GM18520 (cell line): ENCODE measurements around the gene ARMC2.
"Not testable (repeated sequence)": the region's sequence is repeated elsewhere in the genome, so short reads cannot be mapped to it uniquely, and the experiment has no call there.

Source experiments
- ATAC-seq: cut with Tn5 transposase; IDR thresholded peaks from one replicate; pipeline ENCODE4 v1.9.1; 2021; ENCODE audit not compliant: unreplicated experiment

The ARMC2 gene

DNA sequence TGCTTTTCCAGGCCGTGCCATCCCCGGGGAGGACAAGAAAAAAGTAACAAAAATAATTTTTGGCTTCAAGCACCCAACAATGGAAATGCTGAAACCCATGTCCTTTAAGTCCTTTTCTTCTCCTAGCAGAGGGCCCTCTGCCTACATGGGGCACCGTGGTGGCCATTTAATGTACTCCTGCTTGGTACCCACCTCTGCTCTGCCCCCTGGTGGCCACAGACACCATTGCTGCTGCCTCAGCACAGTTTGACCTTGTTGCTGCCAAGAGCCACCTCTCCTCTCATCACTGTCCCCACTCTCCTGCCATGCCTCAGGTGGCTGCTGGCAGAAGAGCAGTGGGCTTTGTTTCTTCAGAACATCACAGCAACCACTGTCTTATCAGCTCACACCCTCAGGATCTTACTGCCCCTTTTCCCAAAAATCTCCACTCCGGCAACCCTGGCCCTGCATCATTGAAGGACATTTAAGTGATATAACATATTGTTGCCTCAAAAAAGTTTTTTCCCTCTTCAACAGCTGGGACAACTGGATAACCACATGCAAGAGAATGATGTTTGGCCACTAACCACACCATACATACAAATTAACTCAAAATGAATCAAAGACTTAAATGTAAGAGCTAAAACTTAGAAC lies 12.9 kb upstream of the ARMC2 start:
- peak; percentile 46 for ATAC-seq

DNA sequence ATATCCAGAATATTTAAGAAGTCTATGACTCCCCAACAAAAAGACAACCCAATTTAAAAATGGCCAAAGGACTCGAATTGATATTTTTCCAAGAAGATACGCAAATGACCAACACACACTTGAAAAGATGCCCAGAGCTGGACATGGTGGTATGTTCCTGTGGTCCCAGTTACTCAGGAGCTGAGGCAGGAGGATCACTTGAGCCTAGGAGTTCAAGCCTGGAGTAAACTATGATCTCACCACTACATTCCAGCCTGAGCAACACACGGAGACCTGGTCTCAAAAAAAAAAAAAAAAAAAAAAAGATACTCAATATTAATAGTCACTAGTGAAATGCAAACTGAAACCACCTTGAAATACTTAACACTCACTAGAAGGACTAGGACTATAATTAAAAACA lies 12.2 kb upstream of the ARMC2 start:
- no peak for ATAC-seq

DNA sequence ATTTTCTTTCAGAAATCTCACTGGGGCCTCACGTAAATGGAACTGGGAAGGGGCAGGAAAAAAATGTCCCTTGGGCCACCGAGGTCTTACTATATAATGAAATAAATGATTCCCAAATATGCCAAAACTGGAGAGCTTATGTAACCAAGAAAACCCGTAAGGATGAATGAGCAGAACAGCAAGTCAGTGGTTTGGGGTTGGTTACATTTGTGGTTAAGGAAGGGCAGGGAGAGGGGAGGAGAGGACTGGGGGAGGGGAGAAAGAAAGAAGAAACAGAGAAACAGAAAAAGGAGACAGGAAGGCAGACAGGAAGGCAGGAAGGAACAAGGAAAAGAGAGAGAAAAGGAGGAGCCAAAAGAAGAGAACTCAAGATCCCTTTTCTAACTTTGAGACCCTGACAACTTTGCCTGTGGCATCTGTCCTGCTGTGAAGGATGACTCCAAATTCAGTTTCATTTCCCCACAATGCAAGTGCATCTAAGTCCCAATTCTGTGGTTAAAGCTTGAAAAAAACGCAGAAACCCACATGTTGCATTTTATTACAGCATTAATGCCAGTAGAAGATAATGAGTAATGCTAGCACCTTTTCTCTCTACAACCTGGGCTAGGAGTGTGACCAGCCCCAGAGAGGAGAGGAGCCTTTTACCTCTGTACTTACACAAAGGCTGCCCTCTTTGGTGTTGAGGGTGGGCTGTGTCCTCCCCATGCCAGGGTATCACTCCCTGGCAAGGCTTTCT lies 10.8 kb upstream of the ARMC2 start:
- ATAC-seq = no peak

DNA sequence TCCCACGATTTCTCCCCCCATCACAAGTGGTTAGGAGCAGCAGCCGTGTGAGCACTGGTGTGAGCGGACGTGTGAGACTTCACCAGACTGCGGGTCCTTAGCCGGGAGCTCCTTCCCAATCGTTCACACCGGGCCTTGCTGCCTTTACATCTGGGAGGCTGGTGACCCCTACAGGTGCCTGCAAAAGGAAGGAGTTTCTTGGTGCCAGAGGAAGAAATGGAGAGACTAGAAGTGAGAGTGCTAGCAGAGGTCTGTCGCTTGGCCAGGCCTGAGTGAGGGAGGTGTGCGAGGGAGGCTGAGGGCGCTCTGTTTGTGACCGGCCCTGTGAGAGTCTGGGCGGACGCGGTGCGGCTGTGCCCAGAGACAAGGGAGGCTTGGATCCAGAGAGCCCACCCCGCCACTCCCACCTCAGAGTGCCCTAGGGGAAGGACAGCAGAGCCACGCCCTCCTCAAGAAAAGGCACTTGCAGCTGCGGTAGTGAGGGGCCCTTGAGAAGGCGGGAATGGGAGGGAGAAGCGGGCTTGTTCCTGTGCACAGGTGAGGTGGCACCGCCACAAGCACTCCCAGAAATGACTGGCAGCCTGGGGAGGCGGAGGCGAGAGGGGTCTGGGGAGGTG lies 10.0 kb upstream of the ARMC2 start:
- ATAC-seq = no peak

DNA sequence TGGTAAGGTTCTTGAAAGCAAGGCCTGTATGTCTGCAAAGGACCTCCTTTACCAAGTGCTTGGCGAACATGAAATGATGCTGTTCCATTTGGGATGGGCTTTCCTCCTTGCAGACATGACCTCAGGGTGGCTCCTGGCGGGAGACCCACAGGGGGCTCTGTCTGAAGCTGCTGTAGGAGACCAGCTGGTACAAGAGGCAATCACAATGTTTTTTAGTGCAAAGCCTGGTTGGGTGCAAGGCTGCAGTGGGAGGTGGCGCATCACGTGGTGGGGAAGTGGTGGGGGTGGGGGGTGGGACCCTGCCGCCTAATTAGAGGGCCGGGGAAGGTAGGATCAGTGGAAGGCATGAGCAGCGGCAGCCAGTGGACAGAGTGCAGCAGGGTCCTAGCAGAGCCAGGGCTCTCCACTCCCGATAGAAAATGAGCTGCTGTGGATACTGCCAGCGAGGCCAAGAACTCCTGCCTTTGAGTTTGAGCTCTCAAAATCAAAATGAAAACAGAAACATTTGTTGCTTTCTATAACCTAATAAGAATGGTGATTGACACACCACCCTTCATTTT lies 9.1 kb upstream of the ARMC2 start:
- no peak for ATAC-seq

DNA sequence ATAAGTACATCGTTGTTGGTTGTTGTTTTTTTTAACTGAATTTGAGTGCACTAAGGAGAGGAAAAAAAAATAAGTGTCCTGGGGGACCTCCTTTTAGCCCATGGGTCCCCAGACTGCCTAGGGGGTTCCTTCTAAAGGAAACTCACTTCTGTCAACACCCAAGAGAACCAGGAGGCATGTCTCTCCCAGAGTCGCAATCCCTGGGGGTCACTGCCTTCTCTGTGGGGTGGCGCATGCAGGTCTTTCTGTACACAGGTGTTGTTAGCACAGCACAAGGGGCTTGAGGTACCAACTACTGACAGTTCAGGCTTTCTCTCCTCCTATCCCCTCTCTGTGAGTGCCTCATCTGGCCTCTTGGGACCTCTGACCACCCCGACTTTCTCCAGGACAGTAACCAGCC lies 7.3 kb upstream of the ARMC2 start:
- no peak for ATAC-seq

DNA sequence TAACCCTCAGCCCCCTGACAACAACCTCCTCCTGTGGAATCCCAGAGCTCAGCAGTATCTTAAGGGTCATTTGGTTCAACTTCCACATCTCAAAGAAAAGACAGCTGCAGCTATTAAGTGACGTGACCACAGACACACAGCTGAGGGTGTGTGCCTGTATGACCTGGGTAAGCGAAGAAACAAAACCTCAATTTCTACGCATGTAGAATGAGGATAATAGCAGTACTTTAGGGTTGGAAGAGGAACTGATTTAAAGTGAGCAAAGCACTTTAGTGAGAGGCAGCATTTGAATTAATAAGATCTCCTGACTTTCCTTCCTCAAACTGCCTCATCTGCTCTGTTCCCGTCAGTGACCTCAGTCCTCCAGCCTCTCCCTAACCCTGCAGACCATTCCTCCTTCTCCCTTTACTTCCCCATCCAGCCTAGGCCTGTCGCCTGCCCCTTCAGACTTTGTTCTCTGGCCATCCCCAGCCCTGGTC lies 6.8 kb upstream of the ARMC2 start:
- no peak for ATAC-seq

DNA sequence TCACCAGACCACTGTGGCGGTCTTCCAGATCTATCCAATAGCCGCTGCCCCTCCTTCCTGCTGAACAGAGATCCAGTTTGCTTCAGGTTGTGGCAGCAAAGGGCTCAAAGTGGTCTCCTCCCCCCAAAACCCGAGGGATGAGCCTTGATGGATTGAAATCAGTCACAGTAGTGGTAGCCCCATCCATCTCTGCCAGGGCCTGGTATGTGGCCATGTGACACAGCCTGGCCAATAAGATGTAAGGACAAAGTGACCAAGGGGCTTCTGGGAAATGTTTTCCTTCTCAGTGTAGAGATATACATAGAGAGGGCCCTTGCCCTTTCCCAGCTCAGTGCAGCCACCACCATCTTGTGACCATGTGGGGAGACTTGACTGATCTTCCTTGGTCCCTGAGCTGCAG lies 4.1 kb upstream of the ARMC2 start:
- ATAC-seq = no peak

DNA sequence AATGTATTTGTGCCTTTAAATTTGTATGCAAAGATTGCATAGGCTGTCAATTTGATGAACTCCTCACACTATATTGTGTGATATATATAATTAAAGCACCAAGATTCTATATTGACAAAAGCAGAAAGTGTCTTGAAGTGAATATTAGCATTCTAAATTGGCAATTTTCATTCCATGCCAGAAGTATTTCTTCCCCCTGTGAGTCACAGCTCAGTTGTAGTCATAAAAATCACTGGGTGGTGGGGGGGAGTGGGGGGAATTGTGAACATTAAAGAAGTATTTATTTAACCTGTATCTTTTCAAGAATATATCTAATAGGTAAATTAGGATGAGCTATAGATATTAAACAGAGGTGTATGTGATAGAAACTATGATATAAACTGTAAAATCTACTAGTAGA lies 3.1 kb upstream of the ARMC2 start:
- ATAC-seq = no peak

DNA sequence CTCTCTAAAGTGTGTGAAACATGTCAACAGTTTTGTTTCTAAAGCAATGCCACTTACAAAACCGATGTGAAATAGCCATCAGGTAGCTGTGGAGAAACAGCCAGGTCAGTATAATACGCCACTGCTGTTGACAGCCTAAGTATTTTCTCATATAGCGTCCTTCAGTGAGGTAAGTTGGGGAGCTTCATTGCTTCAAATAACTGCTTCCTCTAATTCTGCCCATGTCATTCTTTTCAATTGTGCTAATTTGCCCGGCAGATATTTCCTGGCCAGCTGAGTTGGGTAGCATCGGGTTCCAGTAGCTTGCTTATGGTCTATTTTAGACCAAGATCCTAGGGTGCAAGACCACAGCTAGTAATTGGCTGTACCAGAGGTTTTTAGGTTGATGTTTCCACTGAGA lies 2.1 kb upstream of the ARMC2 start:
- no peak for ATAC-seq

DNA sequence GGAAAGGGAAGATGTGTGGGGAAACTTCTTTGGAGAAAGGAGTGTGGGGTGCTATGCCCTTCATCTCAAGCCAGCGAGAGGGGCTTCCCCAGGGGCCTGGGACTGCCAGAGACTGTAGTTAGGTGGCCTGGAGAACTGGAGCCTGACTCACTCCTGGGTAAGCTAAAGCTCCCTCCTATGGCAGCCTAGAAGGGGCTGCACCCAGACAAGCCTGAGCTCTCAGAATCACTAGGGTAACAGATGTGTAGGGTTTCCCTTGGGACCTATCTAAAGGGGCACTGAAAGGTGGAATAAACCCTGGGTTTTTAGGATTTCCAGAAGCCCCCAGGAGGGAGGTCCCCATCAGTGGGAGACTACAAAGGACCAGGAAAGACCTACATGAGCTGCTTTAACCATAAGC lies 1.6 kb upstream of the ARMC2 start:
- no peak for ATAC-seq

DNA sequence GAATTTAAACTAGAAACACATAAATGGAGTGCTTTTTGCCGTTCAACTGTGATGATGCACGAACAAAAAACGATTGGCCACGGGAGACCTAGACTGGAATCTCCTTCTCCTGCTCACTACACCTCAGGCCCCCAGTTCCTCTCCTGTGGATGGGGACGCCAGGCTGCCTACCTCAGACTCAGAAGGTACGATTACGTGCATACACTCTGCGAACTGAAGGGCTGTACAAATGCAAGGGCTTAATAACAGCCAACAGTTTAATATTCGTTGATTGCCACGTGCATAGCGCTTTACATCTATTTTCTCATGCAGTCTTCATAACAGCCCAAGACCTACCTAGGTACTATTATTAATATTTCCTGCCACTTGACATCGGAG lies 495 bp upstream of the ARMC2 start:
- ATAC-seq = no peak

DNA sequence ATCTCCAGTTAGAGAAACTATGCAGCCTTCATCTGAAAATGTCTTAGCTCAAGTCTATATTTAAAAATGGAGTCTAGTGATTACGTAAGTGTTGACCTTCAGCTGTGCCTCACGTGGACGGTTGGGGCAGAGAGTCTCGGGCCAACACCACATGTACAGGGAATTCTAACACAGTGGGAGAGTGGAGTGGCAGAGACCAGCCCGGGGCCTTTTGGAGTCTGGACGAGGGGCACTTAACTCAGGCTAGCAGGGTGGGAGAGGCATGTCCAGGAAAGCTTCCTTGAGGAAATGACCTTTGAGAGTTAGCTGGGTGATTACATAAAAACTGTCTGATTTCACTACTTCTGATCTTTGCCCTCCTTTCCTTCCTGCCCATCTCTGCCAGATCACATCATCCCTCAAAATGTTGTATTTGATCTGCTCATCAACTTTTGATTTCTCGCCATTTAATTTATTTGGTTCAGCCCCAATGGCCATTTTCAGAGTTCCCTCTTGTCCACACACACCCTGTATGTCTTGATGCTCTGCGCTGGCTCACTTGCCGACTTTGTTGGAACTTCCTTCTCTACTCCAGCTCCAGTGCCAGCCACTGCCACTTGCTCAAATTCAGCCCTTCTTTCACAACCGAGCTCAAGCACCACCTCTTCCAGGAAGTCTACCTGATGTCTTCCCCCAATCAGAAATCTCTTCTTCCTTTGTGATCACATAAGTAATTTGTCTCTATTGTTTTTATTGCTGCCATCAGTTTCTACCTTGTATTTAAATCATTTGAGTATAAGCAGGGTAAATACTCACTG lies 2.6 kb downstream of the ARMC2 start:
- ATAC-seq = no peak

DNA sequence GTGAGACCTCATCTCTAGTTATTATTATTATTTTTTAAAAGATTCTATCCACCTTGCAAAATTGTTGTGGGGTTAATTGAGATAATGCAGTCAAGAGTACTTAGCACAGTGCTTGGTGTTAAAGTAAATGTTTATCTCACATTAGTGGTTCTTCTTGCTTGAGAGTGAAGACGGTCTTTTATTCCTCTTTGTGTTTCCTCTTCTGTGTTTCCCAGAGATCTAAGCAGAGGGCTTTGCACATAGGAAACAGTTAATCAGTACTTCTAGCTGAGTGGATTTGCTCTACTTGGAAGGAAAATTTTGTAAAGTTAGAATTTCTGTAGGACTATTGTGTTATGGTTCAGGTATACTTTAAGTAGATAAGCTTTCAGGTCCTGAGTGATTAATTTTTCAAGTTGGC lies 3.5 kb downstream of the ARMC2 start:
- ATAC-seq = no peak

DNA sequence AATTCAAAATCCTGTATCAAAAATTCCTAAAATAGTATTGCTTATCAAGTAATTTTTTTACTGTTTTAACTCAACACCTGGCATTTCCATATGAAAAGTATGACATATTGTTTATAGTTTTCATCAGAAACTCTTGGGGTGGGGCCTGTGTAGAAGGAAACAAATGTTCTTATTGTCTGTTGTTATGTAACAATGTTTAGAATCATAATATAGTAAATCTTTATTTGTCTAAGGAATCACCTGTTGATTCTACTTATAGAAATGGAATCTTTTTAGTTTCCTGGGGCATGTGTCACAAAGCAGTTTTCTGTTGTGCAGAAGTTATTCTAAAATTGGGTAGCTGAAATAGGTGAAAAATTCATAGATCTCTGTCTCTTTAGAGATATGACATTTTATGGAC lies 4.9 kb downstream of the ARMC2 start:
- ATAC-seq = no peak

DNA sequence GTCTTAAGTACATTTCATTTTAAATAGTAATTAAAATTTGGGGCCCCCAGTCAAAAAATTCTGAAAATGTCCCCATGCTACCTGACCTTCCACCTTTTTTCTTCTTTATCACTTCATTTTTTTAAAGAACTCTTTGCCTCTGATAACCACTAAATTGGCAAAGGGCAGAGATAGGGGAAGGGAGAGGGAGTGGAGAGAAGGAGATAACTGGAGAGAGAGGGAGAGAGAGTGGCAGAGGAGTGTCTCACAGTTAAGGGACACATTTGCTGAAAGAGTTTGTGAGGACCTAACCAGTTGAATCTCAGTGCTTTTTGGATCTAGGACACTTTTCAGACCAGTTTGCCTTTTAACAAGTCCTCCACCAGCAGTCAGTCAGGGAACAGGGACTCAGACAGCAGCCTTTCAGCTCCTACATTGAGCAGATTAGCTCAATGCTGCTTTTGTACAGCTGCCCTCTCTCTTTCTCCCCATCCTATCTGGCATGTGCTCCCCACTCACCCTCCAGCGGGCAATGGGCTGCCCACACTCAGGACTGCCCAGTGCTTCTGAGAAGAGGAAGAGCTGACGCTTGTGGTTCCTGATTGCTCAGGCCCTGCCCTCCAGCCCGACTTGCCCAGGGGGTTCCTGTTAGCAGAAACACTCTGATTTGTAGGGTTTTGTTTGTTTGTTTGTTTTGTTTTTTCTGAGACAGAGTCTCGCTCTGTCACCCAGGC lies 14.4 kb downstream of the ARMC2 start:
- no peak for ATAC-seq

DNA sequence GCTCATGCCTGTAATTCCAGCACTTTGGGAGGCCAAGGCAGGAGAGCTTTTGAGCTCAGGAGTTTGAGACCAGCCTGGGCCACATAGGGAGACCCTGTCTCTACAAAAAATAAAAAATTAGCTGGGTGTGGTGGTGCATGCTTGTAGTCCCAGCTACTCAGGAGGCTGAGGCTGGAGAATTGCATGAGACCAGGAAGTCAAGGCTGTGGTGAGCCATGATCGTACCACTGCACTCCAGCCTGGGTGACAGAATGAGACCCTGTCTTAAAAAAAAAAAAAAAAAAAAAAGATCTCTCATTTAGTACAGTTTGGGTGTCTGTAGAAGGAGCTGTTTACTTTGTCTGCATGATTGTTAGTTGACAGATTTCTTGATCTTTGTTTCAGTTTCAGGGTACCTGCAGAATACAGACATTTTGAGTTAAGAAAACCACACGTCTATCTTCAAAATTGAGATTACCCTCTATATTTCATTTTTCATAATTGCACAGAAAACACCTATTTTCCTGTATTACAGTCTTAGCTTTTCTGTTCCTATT lies 17.6 kb downstream of the ARMC2 start:
- not testable (repeated sequence) for ATAC-seq

DNA sequence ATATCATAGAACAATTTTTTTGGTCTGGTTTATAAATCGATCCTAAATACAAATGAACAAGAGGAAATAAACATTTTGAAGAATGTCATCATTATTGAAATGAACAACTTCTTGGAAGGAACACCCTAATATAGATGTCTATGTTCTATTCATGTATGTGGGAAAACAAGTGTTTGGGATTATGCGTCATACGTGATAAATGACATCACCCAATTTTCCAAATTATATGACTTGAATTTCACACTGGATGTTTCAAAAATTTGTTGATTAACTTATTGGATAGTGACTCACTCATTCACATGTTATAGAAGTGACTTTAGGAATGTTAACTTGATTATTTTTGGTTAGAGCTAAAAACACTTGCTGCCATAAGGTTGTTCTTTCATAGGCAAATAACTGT lies 18.6 kb downstream of the ARMC2 start:
- no peak for ATAC-seq

DNA sequence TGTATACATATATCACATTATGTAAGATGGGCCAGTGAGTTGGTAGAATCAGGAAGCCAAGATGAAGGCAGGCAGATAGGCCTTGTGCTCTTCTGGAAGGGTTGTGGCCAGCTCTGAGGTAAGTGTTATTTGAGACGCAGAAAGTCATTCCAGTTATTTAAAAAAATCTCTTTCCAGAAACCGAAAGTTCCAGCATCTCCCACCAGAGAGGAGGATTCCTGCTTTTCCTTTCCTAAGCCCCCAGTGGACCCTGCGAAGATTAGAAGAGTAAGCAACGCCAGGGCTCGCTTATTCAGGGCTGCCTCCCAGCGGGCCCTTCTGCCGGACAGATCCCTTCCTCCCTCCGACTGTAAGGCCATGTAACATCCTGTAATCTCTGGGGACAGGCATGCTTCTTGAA lies 20.4 kb downstream of the ARMC2 start:
- no peak for ATAC-seq

DNA sequence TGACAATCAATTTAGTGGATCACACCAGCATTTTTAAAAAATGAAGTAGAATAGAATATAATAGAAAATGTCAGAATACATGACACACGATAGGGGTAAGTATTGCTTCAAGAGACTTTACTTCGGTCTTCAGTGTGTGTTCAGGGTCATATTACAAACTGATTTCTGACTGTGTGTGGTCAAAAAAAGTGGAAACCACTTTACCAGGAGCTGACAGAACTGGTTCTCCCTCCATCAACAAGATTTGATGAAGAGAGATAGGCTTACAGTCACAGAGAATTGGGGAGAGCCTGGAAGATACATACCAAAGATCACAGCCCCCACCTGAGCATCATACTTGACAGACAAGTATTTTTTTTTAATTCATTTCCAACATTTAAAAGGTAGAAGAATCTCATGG lies 21.7 kb downstream of the ARMC2 start:
- ATAC-seq = no peak
